B cell (primary cell): Measurements from ENCODE around the gene NUDT16L1. TPM values are rescaled to one million over a fixed set of nuclear protein-coding genes. Genes with fewer than 3 reads are reported as not detected.

Source experiments
- ATAC-seq: fragments of 200-7000 bp; cut with Tn5 transposase; one replicate; pipeline ENCODE4 v1.10.0; 2021; ENCODE audit warnings: low read depth, mild to moderate bottlenecking, moderate number of reproducible peaks, moderate library complexity
- CTCF ChIA-PET: fragments of 350-600 bp; sonication (Branson Sonifier 250); formaldehyde crosslinking; loops from one replicate; lab custom pipeline; 2021; ENCODE audit warnings: antibody characterized with exemption, inconsistent platforms; lab: Charles Lee
- POLR2A ChIA-PET: fragments of 350-600 bp; sonication (Branson Sonifier 250); formaldehyde crosslinking; loops from one replicate; lab custom pipeline; 2021; ENCODE audit warnings: antibody characterized with exemption; lab: Charles Lee
- DNase-seq: peaks from one replicate; pipeline ENCODE4 v3.0.0; 2013
- H2AFZ ChIP-seq: 2 replicates; pipeline ENCODE4 v1.6.1; 2012; ENCODE audit warnings: mild to moderate bottlenecking, low read depth, low read length; ENCODE audit not compliant: insufficient read depth, poor library complexity, severe bottlenecking
- H3K27ac ChIP-seq, 2 donors: 1 replicate in 1 of 2; 2 replicates in 1 of 2; pipeline ENCODE4 v1.5.1; 2012 to 2013; ENCODE audit warnings: low read length in 2 of 2, mild to moderate bottlenecking in 2 of 2, moderate library complexity in 1 of 2
- H3K27me3 ChIP-seq, 4 experiments: fragments of 200-600 bp in 1 of 4; sonication (generic) in 1 of 4; replicated peaks in 1 of 4; 1 replicate in 2 of 4; 2 replicates in 2 of 4; pipeline versions ENCODE4 v1.6.1 to v1.7.0; 2013 to 2016; ENCODE audit warnings: low read length in 3 of 4, mild to moderate bottlenecking in 2 of 4, mixed read lengths in 1 of 4, moderate library complexity in 1 of 4; ENCODE audit not compliant: insufficient read depth in 4 of 4, control insufficient read depth in 3 of 4; ENCODE audit errors: control extremely low read depth in 1 of 4
- H3K36me3 ChIP-seq, 2 experiments: replicated peaks in 1 of 2; 1 replicate in 1 of 2; 2 replicates in 1 of 2; pipeline versions ENCODE4 v1.6.1 to v1.7.1; 2013; ENCODE audit warnings: low read length in 1 of 2; ENCODE audit not compliant: insufficient read depth in 2 of 2, control insufficient read depth in 1 of 2; ENCODE audit errors: control extremely low read depth in 1 of 2, extremely low read depth in 1 of 2
- H3K4me1 ChIP-seq, 2 donors: fragments of 200-600 bp in 1 of 2; sonication (generic) in 1 of 2; 1 replicate in 1 of 2; 2 replicates in 1 of 2; pipeline versions ENCODE4 v1.5.1 to v1.6.1; 2013 to 2017; ENCODE audit warnings: low read length in 2 of 2; ENCODE audit not compliant: control insufficient read depth in 2 of 2, insufficient read depth in 2 of 2
- H3K4me2 ChIP-seq: replicated peaks from 2 replicates; pipeline ENCODE3; 2012; ENCODE audit warnings: mild to moderate bottlenecking, low read depth, low read length; ENCODE audit not compliant: poor library complexity, severe bottlenecking
- H3K4me3 ChIP-seq, 5 experiments: fragments of 200-600 bp in 1 of 5; sonication (generic) in 1 of 5; 1 replicate in 3 of 5; 2 replicates in 2 of 5; pipeline versions ENCODE4 v1.5.1 to v1.7.0; 2011 to 2016; ENCODE audit warnings: low read length in 4 of 5, mild to moderate bottlenecking in 4 of 5, low read depth in 2 of 5, control low read depth in 1 of 5, moderate library complexity in 1 of 5; ENCODE audit not compliant: insufficient read depth in 1 of 5; ENCODE audit errors: control extremely low read depth in 1 of 5, extremely low read depth in 1 of 5
- H3K79me2 ChIP-seq: fragments of 200-600 bp; sonication (generic); one replicate; pipeline ENCODE4 v1.6.0; 2016; ENCODE audit warnings: low read length; ENCODE audit not compliant: control insufficient read depth, insufficient read depth
- H3K9ac ChIP-seq: fragments of 200-600 bp; sonication (generic); 2 replicates; pipeline ENCODE4 v1.6.1; 2017; ENCODE audit warnings: mild to moderate bottlenecking, low read length, moderate library complexity
- H3K9me3 ChIP-seq, 3 donors: one replicate each; pipeline versions ENCODE4 v1.6.1 to v1.7.1; 2013; ENCODE audit warnings: low read length in 2 of 3; ENCODE audit not compliant: control insufficient read depth in 2 of 3, insufficient read depth in 1 of 3; ENCODE audit errors: control extremely low read depth in 1 of 3
- H4K20me1 ChIP-seq: 2 replicates; pipeline ENCODE4 v1.6.0; 2012; ENCODE audit warnings: mild to moderate bottlenecking, low read length; ENCODE audit not compliant: insufficient read depth, control insufficient read depth, poor library complexity, severe bottlenecking
- H3K27ac Mint-ChIP-seq: one replicate; pipeline ENCODE4 v1.8.0; 2021; ENCODE audit warnings: mixed read lengths
- H3K27me3 Mint-ChIP-seq: one replicate; pipeline ENCODE4 v1.8.0; 2021; ENCODE audit warnings: mixed read lengths
- H3K4me1 Mint-ChIP-seq: one replicate; pipeline ENCODE4 v1.8.0; 2021; ENCODE audit warnings: mixed read lengths
- H3K4me3 Mint-ChIP-seq: one replicate; pipeline ENCODE4 v1.8.0; 2021; ENCODE audit warnings: mixed read lengths
- H3K9me3 Mint-ChIP-seq: one replicate; pipeline ENCODE4 v1.8.0; 2022; ENCODE audit warnings: mixed read lengths; ENCODE audit not compliant: insufficient read depth
- CTCF ChIP-seq: fragments of 200-600 bp; IDR thresholded peaks from one replicate; pipeline ENCODE4 v1.8.0; 2022; ENCODE audit warnings: antibody characterized with exemption, mild to moderate bottlenecking
- EZH2 ChIP-seq: IDR thresholded peaks from 2 replicates; pipeline ENCODE4 v1.6.1; 2012; ENCODE audit warnings: borderline replicate concordance, low read depth, mild to moderate bottlenecking, moderate library complexity, low read length; ENCODE audit not compliant: insufficient read depth, poor library complexity, severe bottlenecking
- WGBS: methylation state at CpG from one replicate; pipeline ENCODE4 v1.1.5; 2013; ENCODE audit warnings: missing lambda C conversion rate; ENCODE audit not compliant: insufficient coverage; 5-methylcytosine and 5-hydroxymethylcytosine counted together
- intact Hi-C: fragments of 100-400 bp; cut with micrococcal nuclease; formaldehyde crosslinking; loops from one replicate; pipeline ENCODE4 v1.10.0; 2022
- polyA plus RNA-seq: library from polyadenylated mRNA; depleted of rRNA; stranded (reverse); fragments of >200 nt; gene quantifications from 2 replicates; pipeline ENCODE4 v1.2.3, GENCODE V29; 2012
- total RNA-seq, 2 donors: library from RNA; stranded (reverse); fragments of 120-200 nt in 1 of 2; gene quantifications; 1 replicate in 1 of 2; 2 replicates in 1 of 2; pipeline versions ENCODE4 v1.2.3 to v1.2.4, GENCODE V29; 2013 to 2022

Gene NUDT16L1
- total and polyA plus RNA-seq, 2 donors (not counting 1 experiment from before 2014, with no cell fraction given), result 38.5 to 59.2 TPM

- intact Hi-C loops, result no loop called here
- H3K27me3 Mint-ChIP-seq, result no peaks in the 10 kb centered on the region
- Histone ChIP-seq H3K4me1 (peaks cover 0 to 23% of the 10 kb centered on the region in 2 donors), H4K20me1 (peaks cover 87% of the 10 kb centered on the region), H3K36me3 (peaks cover 0 to 20% of the 10 kb centered on the region in 2 experiments), H2AFZ (no peak overlapping the region), H3K9ac (no peak overlapping the region), H3K4me3 (no peak overlapping the region), H3K27ac (no peak overlapping the region), H3K79me2 (peaks cover 85% of the 10 kb centered on the region), H3K9me3 (peaks cover 0 to 4% (median 0%) of the 10 kb centered on the region in 3 donors), H3K27me3 (no peaks in the 10 kb centered on the region), H3K4me2 (no peak overlapping the region)
- POLR2A ChIA-PET, result interaction anchor here (0.5 kb wide), 1 partner anchor 17 kb away, joined by 3 read pairs; no protein-coding TSS in a partner anchor
- ATAC-seq, result no peak
- H3K9me3 Mint-ChIP-seq, result no peaks in the 10 kb centered on the region
- DNase-seq, result no peak
- H3K4me1 Mint-ChIP-seq, result peaks cover 23% of the 10 kb centered on the region
- CTCF ChIA-PET, result interaction anchor here (0.5 kb wide), 1 partner anchor 589 kb away, joined by 3 read pairs; no protein-coding TSS in a partner anchor
- no peak overlapping the region for H3K4me3 Mint-ChIP-seq
- no peak overlapping the region for H3K27ac Mint-ChIP-seq
- TF ChIP-seq EZH2 (no peak), CTCF (no peak)
- 98% methylated on average over 21 of the region's 22 CpGs for WGBS
Observed at GRCh38 chr16:4646773-4647643, 46.4 kb upstream of the NUDT16L1 start.

GRCh38 chr16:4647644-4647980 is 45.8 kb upstream of the NUDT16L1 start:
- Histone ChIP-seq H3K27ac (no peak overlapping the region), H3K4me1 (peaks cover 0 to 20% of the 10 kb centered on the region in 2 donors), H3K27me3 (no peaks in the 10 kb centered on the region), H3K9me3 (peaks cover 0 to 4% (median 0%) of the 10 kb centered on the region in 3 donors), H3K4me2 (no peak overlapping the region), H4K20me1 (peaks cover 82% of the 10 kb centered on the region), H3K9ac (no peak overlapping the region), H2AFZ (no peak overlapping the region), H3K36me3 (peaks cover 0 to 23% of the 10 kb centered on the region in 2 experiments), H3K4me3 (no peak overlapping the region), H3K79me2 (peaks cover 80% of the 10 kb centered on the region)
- TF ChIP-seq EZH2 (no peak), CTCF (no peak)
- Mint-ChIP-seq H3K9me3 (no peaks in the 10 kb centered on the region), H3K27me3 (no peaks in the 10 kb centered on the region), H3K27ac (no peak overlapping the region), H3K4me1 (peaks cover 25% of the 10 kb centered on the region), H3K4me3 (no peak overlapping the region)
- WGBS, result 99% methylated on average over 8 of the region's 8 CpGs
- ATAC-seq (no peak), DNase-seq (no peak)
- ChIA-PET CTCF (interaction anchor here (0.5 kb wide), 1 partner anchor 588 kb away, joined by 3 read pairs; no protein-coding TSS in a partner anchor), POLR2A (interaction anchor here (0.5 kb wide), 1 partner anchor 18 kb away, joined by 3 read pairs; no protein-coding TSS in a partner anchor)
- intact Hi-C loops, result no loop called here
